ENCODE results near the gene RNF128.

The RNF128 gene

GRCh38 chrX:106730401-106730800 lies 3.9 kb downstream of the RNF128 start:
- CTCF ChIA-PET, result no interaction called here
- no peaks in the 10 kb centered on the region for H3K9me3 ChIP-seq (ENCODE audit: control insufficient read depth, insufficient read depth, low read depth, low read length)
- H3K27ac ChIP-seq (ENCODE audit: extremely low read depth, low read depth, low read length), result no peak overlapping the region

GRCh38 chrX:106731590-106731989 lies 5.1 kb downstream of the RNF128 start:
- no peaks in the 10 kb centered on the region for H3K36me3 ChIP-seq (ENCODE audit: control insufficient read depth in 2 of 2, insufficient read depth in 1 of 2, low read length in 2 of 2)
- H3K4me3 ChIP-seq (ENCODE audit: low read depth, low read length), result no peak overlapping the region
- POLR2A ChIA-PET, result no interaction called here
- CTCF ChIA-PET, result no interaction called here
- H3K27ac ChIP-seq (ENCODE audit: extremely low read depth, low read depth, low read length), result no peak overlapping the region
- no peak for TF ChIP-seq YY1 (tag by site-specific recombination; IDR thresholded peaks at IDR 0.05)
- no peak for TF ChIP-seq ZNF830 (tag by site-specific recombination; IDR thresholded peaks at IDR 0.05; ENCODE audit: low read depth)
- no peak for TF ChIP-seq REPIN1 (tag by site-specific recombination; IDR thresholded peaks at IDR 0.05; ENCODE audit: low read depth)
- TF ChIP-seq MYNN (tag by site-specific recombination; IDR thresholded peaks at IDR 0.05; ENCODE audit: borderline replicate concordance), result no peak
- no peak for TF ChIP-seq ZNF23 (tag by site-specific recombination; IDR thresholded peaks at IDR 0.05; ENCODE audit: borderline replicate concordance)
- no peak for TF ChIP-seq PRDM1 (tag by site-specific recombination; IDR thresholded peaks at IDR 0.05)
- no peak for TF ChIP-seq ZNF354C (tag by site-specific recombination; IDR thresholded peaks at IDR 0.05; ENCODE audit: borderline replicate concordance, low read depth)
- TF ChIP-seq, protein P1, sequence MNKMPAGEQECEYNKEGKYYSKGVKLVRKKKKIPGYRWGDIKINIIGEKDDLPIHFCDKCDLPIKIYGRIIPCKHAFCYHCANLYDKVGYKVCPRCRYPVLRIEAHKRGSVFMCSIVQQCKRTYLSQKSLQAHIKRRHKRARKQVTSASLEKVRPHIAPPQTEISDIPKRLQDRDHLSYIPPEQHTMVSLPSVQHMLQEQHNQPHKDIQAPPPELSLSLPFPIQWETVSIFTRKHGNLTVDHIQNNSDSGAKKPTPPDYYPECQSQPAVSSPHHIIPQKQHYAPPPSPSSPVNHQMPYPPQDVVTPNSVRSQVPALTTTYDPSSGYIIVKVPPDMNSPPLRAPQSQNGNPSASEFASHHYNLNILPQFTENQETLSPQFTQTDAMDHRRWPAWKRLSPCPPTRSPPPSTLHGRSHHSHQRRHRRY (tag by site-specific recombination; IDR thresholded peaks at IDR 0.05), result no peak
- no peaks in the 10 kb centered on the region for H3K9me3 ChIP-seq (ENCODE audit: control insufficient read depth, insufficient read depth, low read depth, low read length)
- H3K4me1 ChIP-seq (ENCODE audit: control insufficient read depth, insufficient read depth, low read length), result peaks cover 6% of the 10 kb centered on the region; the same call in 1 of the 2 replicates

More at GRCh38 chrX:106730401-106730800, 3.9 kb downstream of the RNF128 start:
- Histone ChIP-seq H3K36me3 (ENCODE audit: control insufficient read depth in 2 of 2, insufficient read depth in 1 of 2, low read length in 2 of 2) (no peaks in the 10 kb centered on the region), H3K4me1 (ENCODE audit: control insufficient read depth, insufficient read depth, low read length) (peaks cover 6% of the 10 kb centered on the region; the same call in 1 of the 2 replicates), H3K4me3 (ENCODE audit: low read depth, low read length) (no peak overlapping the region)
- TF ChIP-seq, protein P1 (tag by site-specific recombination; IDR thresholded peaks at IDR 0.05), result no peak
- TF ChIP-seq ZBTB1 (tag by site-specific recombination; IDR thresholded peaks at IDR 0.05), result no peak
- no peak for TF ChIP-seq KLF10 (tag by site-specific recombination; IDR thresholded peaks at IDR 0.05)
- no peak for TF ChIP-seq ZNF423 (tag by site-specific recombination; IDR thresholded peaks at IDR 0.05)
- no peak for TF ChIP-seq SETDB1 (IDR thresholded peaks at IDR 0.05; ENCODE audit: insufficient read length, low read length)
- no peak for TF ChIP-seq ZNF555 (tag by site-specific recombination; conservative IDR thresholded peaks at IDR 0.05)
- TF ChIP-seq ZNF624 (tag by site-specific recombination; IDR thresholded peaks at IDR 0.05), result no peak
- POLR2A ChIA-PET, result no interaction called here

GRCh38 chrX:106734827-106735226 lies 8.3 kb downstream of the RNF128 start:
- Histone ChIP-seq H3K4me3 (ENCODE audit: low read depth, low read length) (no peak overlapping the region), H3K4me1 (ENCODE audit: control insufficient read depth, insufficient read depth, low read length) (peaks cover 6% of the 10 kb centered on the region; the same call in 1 of the 2 replicates), H3K27ac (ENCODE audit: extremely low read depth, low read depth, low read length) (no peak overlapping the region), H3K9me3 (ENCODE audit: control insufficient read depth, insufficient read depth, low read depth, low read length) (no peaks in the 10 kb centered on the region), H3K36me3 (ENCODE audit: control insufficient read depth in 2 of 2, insufficient read depth in 1 of 2, low read length in 2 of 2) (no peaks in the 10 kb centered on the region; a peak in 1 of 3 replicates)
- ChIA-PET POLR2A (no interaction called here), CTCF (interaction anchor here (0.6 to 1.1 kb wide), 2 partner anchors 13 to 339 kb away, joined by 3 read pairs; no protein-coding TSS in a partner anchor)
- TF ChIP-seq ZNF692 (tag by site-specific recombination; IDR thresholded peaks at IDR 0.05) (no peak), ZSCAN16 (tag by site-specific recombination; IDR thresholded peaks at IDR 0.05) (no peak), ZNF174 (tag by site-specific recombination; IDR thresholded peaks at IDR 0.05) (no peak), KLF16 (tag by site-specific recombination; IDR thresholded peaks at IDR 0.05) (no peak), HOXC10 (CRISPR knock-in tag; IDR thresholded peaks at IDR 0.05) (no peak), ZFP41 (tag by site-specific recombination; IDR thresholded peaks at IDR 0.05; ENCODE audit: borderline replicate concordance) (no peak), ZNF423 (tag by site-specific recombination; IDR thresholded peaks at IDR 0.05) (no peak), ZBTB48 (tag by site-specific recombination; IDR thresholded peaks at IDR 0.05) (no peak), ZNF311 (tag by site-specific recombination; IDR thresholded peaks at IDR 0.05; ENCODE audit: borderline replicate concordance) (no peak)
- TF ChIP-seq, protein P2, sequence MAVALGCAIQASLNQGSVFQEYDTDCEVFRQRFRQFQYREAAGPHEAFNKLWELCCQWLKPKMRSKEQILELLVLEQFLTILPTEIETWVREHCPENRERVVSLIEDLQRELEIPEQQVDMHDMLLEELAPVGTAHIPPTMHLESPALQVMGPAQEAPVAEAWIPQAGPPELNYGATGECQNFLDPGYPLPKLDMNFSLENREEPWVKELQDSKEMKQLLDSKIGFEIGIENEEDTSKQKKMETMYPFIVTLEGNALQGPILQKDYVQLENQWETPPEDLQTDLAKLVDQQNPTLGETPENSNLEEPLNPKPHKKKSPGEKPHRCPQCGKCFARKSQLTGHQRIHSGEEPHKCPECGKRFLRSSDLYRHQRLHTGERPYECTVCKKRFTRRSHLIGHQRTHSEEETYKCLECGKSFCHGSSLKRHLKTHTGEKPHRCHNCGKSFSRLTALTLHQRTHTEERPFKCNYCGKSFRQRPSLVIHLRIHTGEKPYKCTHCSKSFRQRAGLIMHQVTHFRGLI (tag by site-specific recombination; IDR thresholded peaks at IDR 0.05), result no peak
- TF ChIP-seq, protein P3, sequence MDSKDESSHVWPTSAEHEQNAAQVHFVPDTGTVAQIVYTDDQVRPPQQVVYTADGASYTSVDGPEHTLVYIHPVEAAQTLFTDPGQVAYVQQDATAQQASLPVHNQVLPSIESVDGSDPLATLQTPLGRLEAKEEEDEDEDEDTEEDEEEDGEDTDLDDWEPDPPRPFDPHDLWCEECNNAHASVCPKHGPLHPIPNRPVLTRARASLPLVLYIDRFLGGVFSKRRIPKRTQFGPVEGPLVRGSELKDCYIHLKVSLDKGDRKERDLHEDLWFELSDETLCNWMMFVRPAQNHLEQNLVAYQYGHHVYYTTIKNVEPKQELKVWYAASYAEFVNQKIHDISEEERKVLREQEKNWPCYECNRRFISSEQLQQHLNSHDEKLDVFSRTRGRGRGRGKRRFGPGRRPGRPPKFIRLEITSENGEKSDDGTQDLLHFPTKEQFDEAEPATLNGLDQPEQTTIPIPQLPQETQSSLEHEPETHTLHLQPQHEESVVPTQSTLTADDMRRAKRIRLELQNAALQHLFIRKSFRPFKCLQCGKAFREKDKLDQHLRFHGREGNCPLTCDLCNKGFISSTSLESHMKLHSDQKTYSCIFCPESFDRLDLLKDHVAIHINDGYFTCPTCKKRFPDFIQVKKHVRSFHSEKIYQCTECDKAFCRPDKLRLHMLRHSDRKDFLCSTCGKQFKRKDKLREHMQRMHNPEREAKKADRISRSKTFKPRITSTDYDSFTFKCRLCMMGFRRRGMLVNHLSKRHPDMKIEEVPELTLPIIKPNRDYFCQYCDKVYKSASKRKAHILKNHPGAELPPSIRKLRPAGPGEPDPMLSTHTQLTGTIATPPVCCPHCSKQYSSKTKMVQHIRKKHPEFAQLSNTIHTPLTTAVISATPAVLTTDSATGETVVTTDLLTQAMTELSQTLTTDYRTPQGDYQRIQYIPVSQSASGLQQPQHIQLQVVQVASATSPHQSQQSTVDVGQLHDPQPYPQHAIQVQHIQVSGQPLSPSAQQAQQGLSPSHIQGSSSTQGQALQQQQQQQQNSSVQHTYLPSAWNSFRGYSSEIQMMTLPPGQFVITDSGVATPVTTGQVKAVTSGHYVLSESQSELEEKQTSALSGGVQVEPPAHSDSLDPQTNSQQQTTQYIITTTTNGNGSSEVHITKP (tag by site-specific recombination; IDR thresholded peaks at IDR 0.05), result no peak

Data from HEK293 (cell line).